Putamen (tissue), 1 donor: Measurements from ENCODE around the gene TERT.
"Not testable (repeated sequence)": the region's sequence is repeated elsewhere in the genome, so short reads cannot be mapped to it uniquely, and the experiment has no call there.

Experiments used
- DNase-seq: peaks from one replicate; pipeline ENCODE4 v3.0.0-alpha.2; 2016; ENCODE audit warnings: low spot score

The TERT gene

GRCh38 chr5:1330847-1331831 lies 36.3 kb upstream of the TERT start:
- DNase-seq = no peak

GRCh38 chr5:1330146-1330846 lies 35.4 kb upstream of the TERT start:
- no peak for DNase-seq

- DNase-seq = no peak
Measured at GRCh38 chr5:1329111-1329579, 34.3 kb upstream of the TERT start.

- DNase-seq = not testable (repeated sequence)
Measured at GRCh38 chr5:1328237-1329110, 33.6 kb upstream of the TERT start.

GRCh38 chr5:1326901-1327756 lies 32.3 kb upstream of the TERT start:
- DNase-seq = not testable (repeated sequence)

- DNase-seq = not testable (repeated sequence)
Measured at GRCh38 chr5:1326532-1326875, 31.6 kb upstream of the TERT start.

GRCh38 chr5:1325870-1326531 lies 31.1 kb upstream of the TERT start:
- DNase-seq = no peak

- no peak for DNase-seq
Measured at GRCh38 chr5:1325191-1325741, 30.4 kb upstream of the TERT start.

GRCh38 chr5:1324719-1325190 lies 29.9 kb upstream of the TERT start:
- DNase-seq = no peak

- no peak for DNase-seq
Measured at GRCh38 chr5:1324301-1324700, 29.4 kb upstream of the TERT start.

- no peak for DNase-seq
Measured at GRCh38 chr5:1323803-1324173, 28.9 kb upstream of the TERT start.

GRCh38 chr5:1322955-1323802 lies 28.3 kb upstream of the TERT start:
- no peak for DNase-seq

GRCh38 chr5:1322036-1322900 lies 27.4 kb upstream of the TERT start:
- DNase-seq = no peak

GRCh38 chr5:1321576-1321975 lies 26.7 kb upstream of the TERT start:
- DNase-seq = no peak

GRCh38 chr5:1320436-1321344 lies 25.8 kb upstream of the TERT start:
- DNase-seq = no peak

GRCh38 chr5:1319436-1320256 lies 24.8 kb upstream of the TERT start:
- DNase-seq = no peak
